CMK (cell line): Measurements from ENCODE around the gene RBFA.
"Not testable (repeated sequence)": the region's sequence is repeated elsewhere in the genome, so short reads cannot be mapped to it uniquely, and the experiment has no call there.

ENCODE experiments used
- DNase-seq: peaks from one replicate; pipeline ENCODE4 v3.0.0-alpha.2; 2010; ENCODE audit warnings: low read depth

RBFA gene

GRCh38 chr18:80034068-80034851 lies at the start of gene RBFA:
RBFA (plus strand) TSS chr18:80034434; CDS start chr18:80034496, 62 bp downstream.
- DNase-seq, result peak; percentile 93

DNA sequence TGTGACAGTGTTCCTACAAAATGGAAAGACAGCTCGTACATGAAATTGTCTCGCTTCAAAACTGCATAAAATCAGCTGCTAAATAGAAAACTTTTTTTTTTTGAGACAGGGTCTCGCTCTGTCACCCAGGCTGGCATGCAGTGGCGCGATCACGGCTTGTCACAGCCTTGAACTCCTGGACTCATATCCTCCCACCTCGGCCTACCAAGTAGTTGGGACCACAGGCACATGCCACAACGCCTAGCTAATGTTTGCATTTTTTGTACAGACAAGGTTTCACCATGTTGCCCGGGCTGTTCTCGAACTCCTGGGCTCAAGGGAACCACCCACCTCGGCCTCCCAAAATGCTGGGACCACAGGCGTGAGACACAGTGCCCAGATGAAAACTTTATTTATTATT lies 49.1 kb upstream of the RBFA start:
- no peak for DNase-seq

- DNase-seq, result no peak
Observed at GRCh38 chr18:79986726-79987125, 47.5 kb upstream of the RBFA start.

DNA sequence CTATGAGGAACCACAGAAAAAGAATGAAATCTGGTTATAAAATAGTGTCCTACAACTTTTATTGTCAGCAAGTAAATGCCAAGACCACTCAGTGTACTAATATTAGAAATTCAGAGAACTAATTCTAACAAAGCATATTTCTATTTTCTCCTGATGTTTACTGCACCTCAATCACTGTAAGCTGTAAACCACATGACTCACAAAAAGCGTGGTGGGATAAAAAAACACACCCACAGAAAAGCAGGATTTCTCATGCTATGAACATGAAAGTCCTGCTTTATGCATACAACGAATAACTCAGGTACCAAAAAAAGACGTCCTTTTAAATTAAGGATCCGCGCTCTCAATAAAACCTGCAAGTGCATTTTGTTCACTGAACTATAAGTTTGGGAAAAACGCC lies 46.7 kb upstream of the RBFA start:
- no peak for DNase-seq

DNA sequence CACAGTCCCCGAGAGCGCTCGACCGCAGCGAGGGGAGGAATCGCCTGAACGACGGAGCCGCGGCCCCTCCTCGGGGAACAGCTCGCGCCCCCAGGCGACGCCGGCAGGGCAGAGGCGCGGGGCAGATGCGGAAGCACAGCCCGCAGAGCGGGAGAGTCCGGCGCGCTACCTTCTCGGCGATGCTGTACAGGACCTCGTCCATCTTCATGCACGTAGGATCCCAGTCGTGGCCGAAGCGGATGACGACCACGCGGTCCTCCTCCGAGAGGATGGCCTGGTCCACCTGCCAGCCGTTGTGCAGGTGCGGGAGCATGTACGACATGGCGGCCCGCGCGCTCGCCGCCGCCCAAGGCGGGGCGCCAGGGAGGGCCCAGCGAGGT lies 46.2 kb upstream of the RBFA start:
- peak; percentile 34 for DNase-seq

- peak; percentile 73 for DNase-seq
Observed at GRCh38 chr18:79988451-79989194, 45.6 kb upstream of the RBFA start, which contains the start of gene TXNL4A. TXNL4A (minus strand) TSS chr18:79988563; CDS start chr18:79988392, 171 bp downstream.

GRCh38 chr18:79989195-79989497 lies 45.1 kb upstream of the RBFA start:
- DNase-seq, result no peak

DNA sequence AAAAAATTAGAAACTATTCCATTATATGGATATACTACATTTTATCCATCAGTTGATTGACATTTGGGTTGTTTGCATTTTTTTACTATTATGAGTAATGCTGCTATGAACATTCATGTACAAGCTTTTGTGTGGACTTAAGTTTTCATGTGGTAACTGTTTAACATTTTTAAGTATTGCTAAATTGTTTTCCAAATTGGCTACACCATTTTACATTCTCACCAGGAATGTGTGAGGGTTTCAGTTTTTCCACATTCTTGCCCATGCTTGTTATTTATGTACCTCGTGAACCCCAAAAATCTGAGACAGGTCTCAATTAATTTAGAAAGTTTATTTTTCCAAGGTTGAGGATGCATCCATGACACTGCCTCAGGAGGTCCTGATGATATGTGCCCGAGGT lies 42.7 kb upstream of the RBFA start:
- DNase-seq, result no peak

DNA sequence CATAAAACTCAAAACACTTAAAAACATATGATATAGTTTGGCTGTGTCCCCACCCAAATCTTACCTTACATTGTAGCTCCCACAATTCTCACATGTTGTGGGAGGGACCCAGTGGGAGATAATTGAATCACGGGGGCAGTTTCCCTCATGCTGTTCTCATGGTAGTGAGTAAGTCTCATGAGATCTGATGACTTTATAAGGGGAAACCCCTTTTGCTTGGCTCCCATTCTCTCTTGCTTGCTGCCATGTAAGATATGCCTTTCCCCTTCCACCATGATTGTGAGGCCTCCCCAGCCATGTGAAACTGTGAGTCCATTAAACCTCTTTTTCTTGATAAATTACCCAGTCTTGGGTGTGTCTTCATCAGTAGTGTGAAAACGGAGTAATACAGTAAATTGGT lies 34.5 kb upstream of the RBFA start:
- DNase-seq, result not testable (repeated sequence)

- DNase-seq, result no peak
Observed at GRCh38 chr18:80000877-80001276, 33.4 kb upstream of the RBFA start.

DNA sequence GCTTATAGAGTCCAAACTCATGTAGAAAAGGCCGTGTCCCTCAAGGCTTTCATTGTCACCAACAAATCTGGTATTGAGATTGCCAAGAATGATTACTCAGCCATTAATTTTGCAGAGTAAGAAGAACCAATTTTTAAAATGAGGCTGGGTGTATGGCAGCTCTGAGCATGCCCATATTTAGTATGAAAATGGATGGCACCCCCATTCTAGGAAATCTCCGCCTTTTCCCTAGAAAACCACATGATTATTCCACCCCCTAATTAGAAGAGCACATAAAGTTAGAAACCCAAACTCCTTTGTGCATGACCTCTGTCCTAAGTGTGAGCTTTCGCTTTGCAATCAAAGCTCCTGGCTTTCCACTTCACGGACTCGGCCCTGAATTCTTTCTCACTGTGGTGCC lies 31.8 kb upstream of the RBFA start:
- no peak for DNase-seq

GRCh38 chr18:80004600-80005342 lies 29.5 kb upstream of the RBFA start:
- no peak for DNase-seq

- DNase-seq, result no peak
Observed at GRCh38 chr18:80006724-80007123, 27.5 kb upstream of the RBFA start.

GRCh38 chr18:80009661-80010550 lies 24.3 kb upstream of the RBFA start:
- no peak for DNase-seq

GRCh38 chr18:80010551-80010906 lies 23.7 kb upstream of the RBFA start:
- no peak for DNase-seq

DNA sequence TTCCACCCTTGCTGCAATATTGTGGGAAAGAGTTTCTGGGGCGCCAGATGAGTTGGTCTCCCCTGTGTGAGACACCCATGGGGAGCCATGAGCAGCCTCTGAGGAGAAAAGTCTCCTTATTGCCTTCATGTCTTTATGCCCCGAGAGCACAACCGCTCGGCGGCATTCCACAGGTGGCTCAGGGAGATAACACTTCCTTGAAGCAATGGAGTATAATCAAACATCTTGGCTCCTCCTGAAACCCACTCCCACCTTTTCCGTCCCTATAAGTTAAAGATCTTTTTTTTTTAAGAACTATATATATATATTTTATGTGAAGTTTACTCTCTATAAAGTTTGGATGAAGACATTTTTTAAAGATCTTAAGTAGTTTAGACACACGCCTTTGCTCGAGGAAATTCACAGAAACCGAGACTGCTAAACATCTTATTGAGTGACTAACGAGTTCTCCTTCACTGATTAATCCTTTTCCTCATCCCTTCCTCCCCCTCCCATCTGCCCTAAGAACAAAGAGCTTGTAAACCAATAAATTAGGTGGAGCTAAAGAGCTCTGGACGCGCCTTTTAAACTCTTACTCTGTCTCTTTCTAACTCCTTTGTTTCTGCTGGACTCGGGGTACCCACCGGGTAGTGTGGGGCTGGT lies 22.6 kb upstream of the RBFA start:
- not testable (repeated sequence) for DNase-seq

DNA sequence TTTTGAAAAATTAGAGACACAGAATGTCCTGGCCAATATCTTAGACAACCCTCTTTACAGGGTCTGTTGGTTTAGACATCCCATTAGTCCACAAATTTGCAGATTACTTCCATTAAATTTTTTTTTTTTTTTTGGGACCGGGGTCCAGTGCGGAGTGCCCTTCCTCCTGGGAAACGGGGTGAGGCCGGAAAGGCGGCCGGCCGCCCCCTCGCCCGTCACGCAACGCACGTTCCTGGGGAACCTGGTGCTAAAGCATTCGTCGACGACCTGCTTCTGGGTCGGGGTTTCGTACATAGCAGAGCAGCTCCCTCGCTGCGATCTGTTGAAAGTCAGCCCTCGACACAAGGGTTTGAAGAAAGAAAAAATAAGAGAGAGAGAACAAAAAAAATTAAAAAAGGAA lies 21.5 kb upstream of the RBFA start:
- no peak for DNase-seq

DNA sequence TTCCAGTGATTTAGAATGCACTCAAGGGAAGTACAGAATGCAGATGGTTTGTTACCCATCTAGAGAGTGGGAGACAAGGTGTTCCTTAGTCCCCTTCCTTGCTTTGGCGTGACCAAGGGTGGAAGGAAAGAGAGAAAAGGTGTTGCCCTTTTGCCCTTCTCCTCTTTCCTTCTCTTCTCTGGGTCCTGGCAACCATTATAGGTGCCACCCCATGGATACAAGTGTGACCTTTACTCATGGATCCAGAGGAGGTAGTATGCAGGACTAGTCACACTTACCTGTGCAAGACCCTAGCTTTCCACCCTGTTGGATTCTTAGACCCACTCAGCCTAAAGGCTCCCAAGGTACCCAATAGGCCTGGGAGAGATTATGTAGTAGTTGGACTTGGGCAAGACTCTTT lies 11.6 kb upstream of the RBFA start:
- DNase-seq, result peak; percentile 29

GRCh38 chr18:80023173-80023572 lies 11.1 kb upstream of the RBFA start:
- DNase-seq, result peak; percentile 29

GRCh38 chr18:80026363-80026762 lies 7.9 kb upstream of the RBFA start:
- no peak for DNase-seq

- not testable (repeated sequence) for DNase-seq
Observed at GRCh38 chr18:80027719-80028118, 6.5 kb upstream of the RBFA start.
